ENCODE measurements around the gene IGF1. TPM values are rescaled to one million over a fixed set of nuclear protein-coding genes. Genes with fewer than 3 reads are reported as not detected.

IGF1 gene
- total RNA-seq, 1 donor from 2014 or later, result 6.0 TPM

DNA sequence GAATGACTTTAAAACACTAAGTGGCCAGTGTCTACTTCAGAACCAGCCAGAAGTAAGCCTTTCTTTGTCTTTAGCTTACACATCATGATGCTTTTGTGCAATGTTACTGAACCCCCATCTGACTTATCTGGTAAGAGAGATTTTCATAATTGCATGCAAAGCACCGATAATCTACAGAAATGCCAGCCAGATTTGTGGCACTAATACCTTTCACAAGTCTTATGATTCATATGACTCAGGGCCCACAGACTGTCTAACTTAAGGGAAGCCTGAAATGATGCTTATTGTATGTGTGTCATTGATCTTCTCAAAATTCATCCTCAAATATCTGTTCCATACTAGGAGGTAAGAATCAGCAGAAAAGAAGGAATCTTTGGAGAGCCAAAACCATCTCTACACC is 18.0 kb downstream of the IGF1 start:
- H3K27ac ChIP-seq, result no peak overlapping the region
- no peaks in the 10 kb centered on the region for H3K36me3 ChIP-seq
- no peaks in the 10 kb centered on the region for H3K4me1 ChIP-seq
- no peaks in the 10 kb centered on the region for H3K27me3 ChIP-seq
- no peak for DNase-seq
- intact Hi-C loops (cut with DNase I), result no loop called here
- TF ChIP-seq CTCF (IDR thresholded peaks at IDR 0.05), result no peak
- no peaks in the 10 kb centered on the region for H3K9me3 ChIP-seq
- H3K4me3 ChIP-seq, result no peak overlapping the region
- no peak for ATAC-seq

DNA sequence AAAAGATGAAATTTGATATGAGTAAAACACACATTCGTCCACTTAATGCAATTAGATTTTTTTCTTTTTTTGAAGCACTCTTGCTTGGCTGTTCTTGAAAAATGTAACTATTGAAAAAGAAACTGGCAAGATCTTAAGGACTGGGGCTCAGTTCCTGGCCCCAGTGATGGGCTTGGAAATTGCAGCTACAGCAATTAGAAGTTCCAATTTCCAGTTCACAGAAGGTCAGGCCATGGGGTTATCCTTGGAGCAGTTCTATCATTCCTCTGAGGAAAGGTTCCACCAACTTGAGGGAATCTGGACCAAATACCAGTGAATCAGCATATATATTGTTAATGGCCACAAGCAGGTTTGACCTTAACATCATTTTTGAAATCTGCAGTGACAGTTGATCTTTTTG is 18.9 kb downstream of the IGF1 start:
- no peak for ATAC-seq
- H3K4me1 ChIP-seq, result no peaks in the 10 kb centered on the region
- no peak overlapping the region for H3K27ac ChIP-seq
- no peak for TF ChIP-seq CTCF (IDR thresholded peaks at IDR 0.05)
- H3K9me3 ChIP-seq, result no peaks in the 10 kb centered on the region
- no peak for DNase-seq
- no peaks in the 10 kb centered on the region for H3K27me3 ChIP-seq
- intact Hi-C loops (cut with DNase I), result no loop called here
- H3K36me3 ChIP-seq, result no peaks in the 10 kb centered on the region
- H3K4me3 ChIP-seq, result no peak overlapping the region

DNA sequence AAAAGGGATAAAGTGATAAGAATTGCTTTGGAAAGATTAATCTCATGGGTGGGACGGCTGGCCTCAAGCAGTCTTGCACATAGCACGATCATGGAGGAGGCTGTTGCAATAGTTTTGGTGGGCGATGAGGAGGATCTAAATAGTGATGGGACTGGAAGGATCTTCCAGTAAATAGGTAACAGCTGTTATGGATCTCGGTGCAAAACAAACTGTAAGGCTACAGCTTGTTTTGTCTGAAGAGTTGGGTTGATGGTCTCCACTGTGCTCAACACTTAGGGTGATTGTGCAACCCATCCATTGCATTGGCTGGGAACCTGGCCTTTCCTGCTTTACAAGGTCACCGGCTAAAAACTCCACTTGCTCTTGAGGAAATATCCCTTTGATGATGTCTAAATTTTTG is 21.0 kb downstream of the IGF1 start:
- ATAC-seq (no peak), DNase-seq (no peak)
- no peak overlapping the region for H3K4me3 ChIP-seq
- no peaks in the 10 kb centered on the region for H3K36me3 ChIP-seq
- no peaks in the 10 kb centered on the region for H3K27me3 ChIP-seq
- H3K27ac ChIP-seq, result no peak overlapping the region
- no peaks in the 10 kb centered on the region for H3K4me1 ChIP-seq
- intact Hi-C loops (cut with DNase I), result no loop called here
- TF ChIP-seq CTCF (IDR thresholded peaks at IDR 0.05), result no peak
- H3K9me3 ChIP-seq, result no peaks in the 10 kb centered on the region

GRCh38 chr12:102454808-102455760 is 25.3 kb downstream of the IGF1 start:
- intact Hi-C loops (cut with DNase I), result no loop called here
- DNase-seq, result no peak
- H3K27ac ChIP-seq, result peak overlapping the region; percentile 25
- H3K27me3 ChIP-seq, result no peaks in the 10 kb centered on the region
- no peaks in the 10 kb centered on the region for H3K9me3 ChIP-seq
- H3K36me3 ChIP-seq, result no peaks in the 10 kb centered on the region
- no peaks in the 10 kb centered on the region for H3K4me1 ChIP-seq
- TF ChIP-seq CTCF (IDR thresholded peaks at IDR 0.05), result no peak
- H3K4me3 ChIP-seq, result no peak overlapping the region
- ATAC-seq, result peak; percentile 78

- H3K36me3 ChIP-seq, result no peaks in the 10 kb centered on the region
- H3K27me3 ChIP-seq, result no peaks in the 10 kb centered on the region
- H3K4me3 ChIP-seq, result no peak overlapping the region
- DNase-seq (no peak), ATAC-seq (no peak)
- no peaks in the 10 kb centered on the region for H3K9me3 ChIP-seq
- H3K4me1 ChIP-seq, result no peaks in the 10 kb centered on the region
- intact Hi-C loops (cut with DNase I), result no loop called here
- TF ChIP-seq CTCF (IDR thresholded peaks at IDR 0.05), result no peak
- H3K27ac ChIP-seq, result peak overlapping the region; percentile 25
Measured at GRCh38 chr12:102454330-102454729, 26.0 kb downstream of the IGF1 start.
